Neural progenitor cell (in vitro differentiated cells): Measurements from ENCODE around the gene DCDC1. TPM values are rescaled to one million over a fixed set of nuclear protein-coding genes. Genes with fewer than 3 reads are reported as not detected.

Source experiments
- DNase-seq: peaks from one replicate; pipeline ENCODE4 v3.0.0-alpha.2; 2016; ENCODE audit warnings: low spot score
- H2AFZ ChIP-seq: fragments of 200-600 bp; sonication (generic); replicated peaks from 2 replicates; pipeline ENCODE4 v1.6.1; 2016; ENCODE audit warnings: antibody characterized with exemption
- H3F3A ChIP-seq: fragments of 200-600 bp; sonication (generic); 2 replicates; pipeline ENCODE4 v1.6.1; 2016; ENCODE audit warnings: antibody characterized with exemption, low read depth
- H3K27ac ChIP-seq: fragments of 200-600 bp; sonication (generic); 2 replicates; pipeline ENCODE4 v1.5.1; 2016; ENCODE audit warnings: mild to moderate bottlenecking
- H3K27me3 ChIP-seq: fragments of 200-600 bp; sonication (generic); 2 replicates; pipeline ENCODE4 v1.6.1; 2016; ENCODE audit warnings: mild to moderate bottlenecking, moderate library complexity
- H3K36me3 ChIP-seq: fragments of 200-600 bp; sonication (generic); 2 replicates; pipeline ENCODE4 v1.5.1; 2016
- H3K4me1 ChIP-seq: fragments of 200-600 bp; sonication (generic); 2 replicates; pipeline ENCODE4 v1.6.1; 2016; ENCODE audit warnings: mixed run types
- H3K4me2 ChIP-seq: fragments of 200-600 bp; sonication (generic); 2 replicates; pipeline ENCODE4 v1.6.1; 2016
- H3K4me3 ChIP-seq: fragments of 200-600 bp; sonication (generic); 2 replicates; pipeline ENCODE4 v1.5.1; 2016
- H3K79me2 ChIP-seq: fragments of 200-600 bp; sonication (generic); 2 replicates; pipeline ENCODE4 v1.6.1; 2016; ENCODE audit warnings: low read depth
- H3K9ac ChIP-seq: fragments of 200-600 bp; sonication (generic); 2 replicates; pipeline ENCODE4 v1.6.1; 2016
- H3K9me3 ChIP-seq: fragments of 200-600 bp; sonication (generic); 2 replicates; pipeline ENCODE4 v1.5.1; 2016; ENCODE audit warnings: low read depth
- H4K20me1 ChIP-seq: fragments of 200-600 bp; sonication (generic); 2 replicates; pipeline ENCODE4 v1.6.1; 2016; ENCODE audit warnings: low read depth
- H3K27ac Mint-ChIP-seq: 3 replicates; pipeline ENCODE4 v1.8.0; 2021; ENCODE audit warnings: mixed read lengths
- H3K27me3 Mint-ChIP-seq: 2 replicates; pipeline ENCODE4 v1.8.0; 2022; ENCODE audit warnings: low read depth, mild to moderate bottlenecking, inconsistent platforms, moderate library complexity, mixed read lengths; ENCODE audit not compliant: insufficient read depth
- H3K36me3 Mint-ChIP-seq: 3 replicates; pipeline ENCODE4 v1.8.0; 2021; ENCODE audit warnings: mixed read lengths
- H3K4me1 Mint-ChIP-seq: 3 replicates; pipeline ENCODE4 v1.8.0; 2021; ENCODE audit warnings: mixed read lengths
- H3K4me3 Mint-ChIP-seq: 3 replicates; pipeline ENCODE4 v1.8.0; 2021; ENCODE audit warnings: mild to moderate bottlenecking, moderate library complexity, mixed read lengths
- H3K9me3 Mint-ChIP-seq: 3 replicates; pipeline ENCODE4 v1.8.0; 2020; ENCODE audit warnings: mixed read lengths
- EZH2 ChIP-seq: fragments of 200-600 bp; sonication (generic); IDR thresholded peaks from 2 replicates; pipeline ENCODE4 v1.6.1; 2017; ENCODE audit warnings: antibody characterized with exemption, mild to moderate bottlenecking, moderate library complexity
- EZH2phosphoT487 ChIP-seq: fragments of 200-600 bp; sonication (generic); IDR thresholded peaks from 2 replicates; pipeline ENCODE4 v1.6.1; 2017; ENCODE audit warnings: antibody characterized with exemption
- total RNA-seq: library from RNA; depleted of rRNA; stranded (reverse); fragments of >200 nt; gene quantifications from 2 replicates; pipeline ENCODE4 v1.2.3, GENCODE V29; 2015; ENCODE audit warnings: low replicate concordance
- TF ChIP-seq, protein P1 (sequence below): fragments of 200-600 bp; sonication (generic); IDR thresholded peaks from 2 replicates; pipeline ENCODE4 v1.5.1; 2017; ENCODE audit warnings: antibody characterized with exemption, mild to moderate bottlenecking

Gene DCDC1
- total RNA-seq, 1 donor from 2014 or later = 5.0 TPM

- no peak overlapping the region for H3K4me3 Mint-ChIP-seq
- Histone ChIP-seq H3K9me3 (peaks cover 10% of the 10 kb centered on the region), H3F3A (peaks cover 28% of the 10 kb centered on the region), H2AFZ (no peak overlapping the region), H3K27ac (peak overlapping the region; percentile 44), H3K9ac (no peak overlapping the region), H3K79me2 (peaks cover 40% of the 10 kb centered on the region), H3K4me1 (peaks cover 35% of the 10 kb centered on the region), H3K36me3 (peaks cover 11% of the 10 kb centered on the region), H3K27me3 (no peaks in the 10 kb centered on the region), H3K4me3 (no peak overlapping the region), H3K4me2 (no peak overlapping the region), H4K20me1 (no peaks in the 10 kb centered on the region)
- peaks cover 23% of the 10 kb centered on the region for H3K4me1 Mint-ChIP-seq
- DNase-seq = no peak
- TF ChIP-seq, protein P1, sequence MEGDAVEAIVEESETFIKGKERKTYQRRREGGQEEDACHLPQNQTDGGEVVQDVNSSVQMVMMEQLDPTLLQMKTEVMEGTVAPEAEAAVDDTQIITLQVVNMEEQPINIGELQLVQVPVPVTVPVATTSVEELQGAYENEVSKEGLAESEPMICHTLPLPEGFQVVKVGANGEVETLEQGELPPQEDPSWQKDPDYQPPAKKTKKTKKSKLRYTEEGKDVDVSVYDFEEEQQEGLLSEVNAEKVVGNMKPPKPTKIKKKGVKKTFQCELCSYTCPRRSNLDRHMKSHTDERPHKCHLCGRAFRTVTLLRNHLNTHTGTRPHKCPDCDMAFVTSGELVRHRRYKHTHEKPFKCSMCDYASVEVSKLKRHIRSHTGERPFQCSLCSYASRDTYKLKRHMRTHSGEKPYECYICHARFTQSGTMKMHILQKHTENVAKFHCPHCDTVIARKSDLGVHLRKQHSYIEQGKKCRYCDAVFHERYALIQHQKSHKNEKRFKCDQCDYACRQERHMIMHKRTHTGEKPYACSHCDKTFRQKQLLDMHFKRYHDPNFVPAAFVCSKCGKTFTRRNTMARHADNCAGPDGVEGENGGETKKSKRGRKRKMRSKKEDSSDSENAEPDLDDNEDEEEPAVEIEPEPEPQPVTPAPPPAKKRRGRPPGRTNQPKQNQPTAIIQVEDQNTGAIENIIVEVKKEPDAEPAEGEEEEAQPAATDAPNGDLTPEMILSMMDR = no peak
- TF ChIP-seq EZH2 = no peak
- no peak for TF ChIP-seq EZH2phosphoT487
- peaks cover 19% of the 10 kb centered on the region for H3K9me3 Mint-ChIP-seq
- H3K27me3 Mint-ChIP-seq = no peaks in the 10 kb centered on the region
- peaks cover 39% of the 10 kb centered on the region for H3K36me3 Mint-ChIP-seq
- no peak overlapping the region for H3K27ac Mint-ChIP-seq
These were observed 43.4 kb upstream of the DCDC1 start for GRCh38 chr11:31412946-31413345.

- peaks cover 4% of the 10 kb centered on the region for H3K4me1 ChIP-seq
- Mint-ChIP-seq H3K4me3 (no peak overlapping the region), H3K4me1 (peaks cover 5% of the 10 kb centered on the region), H3K36me3 (peaks cover 35% of the 10 kb centered on the region), H3K9me3 (peaks cover 21% of the 10 kb centered on the region), H3K27me3 (peaks cover 2% of the 10 kb centered on the region), H3K27ac (no peak overlapping the region)
- H3K4me2 ChIP-seq = no peak overlapping the region
- H3K27ac ChIP-seq = peak overlapping the region; percentile 3
- TF ChIP-seq EZH2phosphoT487 = no peak
- peaks cover 44% of the 10 kb centered on the region for H3K79me2 ChIP-seq
- H3K27me3 ChIP-seq = no peaks in the 10 kb centered on the region
- peaks cover 10% of the 10 kb centered on the region for H3K9me3 ChIP-seq
- H3K36me3 ChIP-seq = peaks cover 11% of the 10 kb centered on the region
- H4K20me1 ChIP-seq = no peaks in the 10 kb centered on the region
- no peak overlapping the region for H3K4me3 ChIP-seq
- no peak overlapping the region for H2AFZ ChIP-seq
- peaks cover 9% of the 10 kb centered on the region for H3F3A ChIP-seq
- H3K9ac ChIP-seq = no peak overlapping the region
- DNase-seq = no peak
These were observed 38.7 kb upstream of the DCDC1 start for GRCh38 chr11:31408201-31408600.

GRCh38 chr11:31404614-31405013 is 35.1 kb upstream of the DCDC1 start:
- Histone ChIP-seq H3K4me1 (no peaks in the 10 kb centered on the region), H3K9me3 (peaks cover 5% of the 10 kb centered on the region), H3F3A (no peaks in the 10 kb centered on the region), H3K27ac (no peak overlapping the region), H3K4me3 (no peak overlapping the region), H2AFZ (no peak overlapping the region), H3K4me2 (no peak overlapping the region), H4K20me1 (no peaks in the 10 kb centered on the region), H3K9ac (no peak overlapping the region), H3K27me3 (no peaks in the 10 kb centered on the region), H3K36me3 (peaks cover 4% of the 10 kb centered on the region), H3K79me2 (peaks cover 26% of the 10 kb centered on the region)
- TF ChIP-seq EZH2phosphoT487 (no peak), EZH2 (no peak)
- TF ChIP-seq, protein P1 = no peak
- peaks cover 47% of the 10 kb centered on the region for H3K36me3 Mint-ChIP-seq
- peaks cover 7% of the 10 kb centered on the region for H3K4me1 Mint-ChIP-seq
- DNase-seq = no peak
- H3K4me3 Mint-ChIP-seq = no peak overlapping the region
- H3K9me3 Mint-ChIP-seq = peaks cover 22% of the 10 kb centered on the region
- H3K27me3 Mint-ChIP-seq = peaks cover 4% of the 10 kb centered on the region
- no peak overlapping the region for H3K27ac Mint-ChIP-seq

DNA sequence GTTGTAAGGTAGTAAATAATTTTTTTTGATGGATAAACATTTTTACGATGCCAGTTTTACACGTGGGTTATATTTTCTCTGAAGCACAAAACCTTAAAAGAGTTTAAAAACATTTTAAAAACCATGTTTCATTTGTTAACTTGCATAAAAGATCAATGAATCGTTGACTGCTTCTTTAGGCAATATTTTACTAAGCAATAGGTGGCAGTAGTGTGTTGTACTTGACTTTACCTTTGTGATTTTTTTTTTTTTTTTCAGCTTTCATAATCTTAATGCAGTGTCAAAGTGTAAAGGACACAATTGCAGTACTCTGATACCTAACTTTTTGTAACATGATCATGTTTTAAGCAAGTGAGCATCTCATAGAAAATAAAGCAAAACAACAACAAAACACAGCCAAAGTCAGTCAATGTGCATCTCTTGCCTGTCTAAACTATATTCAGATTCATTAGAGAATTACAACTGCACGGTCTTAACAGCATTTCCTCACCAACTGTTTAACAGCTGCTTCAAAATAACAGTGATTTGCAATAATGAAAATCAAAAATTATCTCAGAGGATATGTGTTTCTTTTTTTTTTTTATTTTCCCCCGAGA is 27.8 kb upstream of the DCDC1 start:
- Mint-ChIP-seq H3K27ac (no peak overlapping the region), H3K9me3 (peaks cover 23% of the 10 kb centered on the region), H3K27me3 (peaks cover 2% of the 10 kb centered on the region), H3K36me3 (peaks cover 47% of the 10 kb centered on the region), H3K4me3 (no peak overlapping the region), H3K4me1 (no peaks in the 10 kb centered on the region)
- Histone ChIP-seq H3K4me1 (no peaks in the 10 kb centered on the region), H3K36me3 (peaks cover 19% of the 10 kb centered on the region), H3K9ac (no peak overlapping the region), H4K20me1 (no peaks in the 10 kb centered on the region), H3K4me3 (no peak overlapping the region), H3K79me2 (peaks cover 53% of the 10 kb centered on the region), H3K27me3 (no peaks in the 10 kb centered on the region), H3K27ac (no peak overlapping the region), H3K9me3 (peaks cover 5% of the 10 kb centered on the region), H3K4me2 (no peak overlapping the region), H2AFZ (no peak overlapping the region), H3F3A (peaks cover 23% of the 10 kb centered on the region)
- TF ChIP-seq EZH2 = no peak
- TF ChIP-seq, protein P1 = peak; percentile 72
- no peak for TF ChIP-seq EZH2phosphoT487
- peak; percentile 23 for DNase-seq
